HG03575 (cell line): Measurements from ENCODE around the gene SFXN1.
"Not testable (repeated sequence)": the region's sequence is repeated elsewhere in the genome, so short reads cannot be mapped to it uniquely, and the experiment has no call there.

Experiments used
- ATAC-seq: cut with Tn5 transposase; IDR thresholded peaks from one replicate; pipeline ENCODE4 v1.9.1; 2021; ENCODE audit not compliant: unreplicated experiment, insufficient number of reproducible peaks, low FRiP score; ENCODE audit errors: extremely low read depth

Gene SFXN1

DNA sequence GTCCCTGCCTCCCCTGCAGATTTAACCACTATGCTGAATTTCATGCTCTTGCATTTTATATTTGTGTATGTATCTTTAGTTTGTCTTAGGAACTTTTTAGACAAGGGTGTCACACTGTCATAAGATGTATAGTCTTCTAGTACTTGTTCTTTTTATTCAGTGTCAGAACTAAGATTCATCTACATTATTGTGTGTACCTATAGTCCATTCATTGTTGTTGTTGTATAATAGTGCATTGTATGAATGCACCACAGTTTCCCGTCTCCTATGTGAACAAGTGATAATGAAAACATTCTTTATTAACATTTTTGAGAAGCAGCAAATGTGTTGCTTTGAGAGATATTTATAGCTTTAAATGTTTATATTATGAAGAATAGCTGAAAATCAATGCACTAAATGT, 45.9 kb downstream of the SFXN1 start:
- ATAC-seq: no peak

DNA sequence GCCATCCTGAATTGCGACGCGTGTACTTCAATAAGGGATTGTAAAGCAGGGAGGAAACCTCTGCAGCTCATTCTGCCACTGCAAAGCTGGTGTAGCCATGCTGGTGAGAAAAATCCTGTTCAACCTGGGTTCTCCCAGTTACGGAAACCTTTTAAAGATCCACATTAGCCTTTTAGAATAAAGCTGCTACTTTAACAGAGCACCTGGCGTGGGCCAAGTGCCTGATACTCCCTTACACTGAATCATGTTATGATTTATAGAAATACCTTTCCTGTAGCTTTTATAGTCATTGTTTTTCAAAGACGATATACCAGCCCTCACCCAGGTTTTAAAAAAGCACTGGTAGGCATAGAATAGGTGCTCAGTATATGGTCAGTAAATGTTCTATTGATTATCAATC, 48.3 kb downstream of the SFXN1 start:
- ATAC-seq: no peak

DNA sequence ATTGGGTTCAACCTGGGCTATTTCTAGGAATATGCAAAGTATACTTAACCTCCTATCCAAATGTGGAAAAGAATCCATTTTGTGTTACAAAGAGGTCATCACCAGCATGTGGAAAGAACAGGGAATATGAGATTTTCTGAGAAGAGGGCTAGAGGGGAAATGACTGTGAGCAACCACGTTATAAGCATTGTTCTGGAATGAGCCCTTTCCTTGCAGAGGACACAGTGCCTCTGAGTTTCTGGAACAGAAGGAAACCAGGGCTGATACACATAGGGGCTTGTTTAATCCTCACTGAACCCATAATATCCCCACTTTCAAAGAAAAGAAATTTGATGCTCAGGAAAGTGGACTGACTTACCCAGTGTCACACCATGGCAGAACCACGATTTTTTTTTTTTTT, 53.0 kb downstream of the SFXN1 start:
- no peak for ATAC-seq

DNA sequence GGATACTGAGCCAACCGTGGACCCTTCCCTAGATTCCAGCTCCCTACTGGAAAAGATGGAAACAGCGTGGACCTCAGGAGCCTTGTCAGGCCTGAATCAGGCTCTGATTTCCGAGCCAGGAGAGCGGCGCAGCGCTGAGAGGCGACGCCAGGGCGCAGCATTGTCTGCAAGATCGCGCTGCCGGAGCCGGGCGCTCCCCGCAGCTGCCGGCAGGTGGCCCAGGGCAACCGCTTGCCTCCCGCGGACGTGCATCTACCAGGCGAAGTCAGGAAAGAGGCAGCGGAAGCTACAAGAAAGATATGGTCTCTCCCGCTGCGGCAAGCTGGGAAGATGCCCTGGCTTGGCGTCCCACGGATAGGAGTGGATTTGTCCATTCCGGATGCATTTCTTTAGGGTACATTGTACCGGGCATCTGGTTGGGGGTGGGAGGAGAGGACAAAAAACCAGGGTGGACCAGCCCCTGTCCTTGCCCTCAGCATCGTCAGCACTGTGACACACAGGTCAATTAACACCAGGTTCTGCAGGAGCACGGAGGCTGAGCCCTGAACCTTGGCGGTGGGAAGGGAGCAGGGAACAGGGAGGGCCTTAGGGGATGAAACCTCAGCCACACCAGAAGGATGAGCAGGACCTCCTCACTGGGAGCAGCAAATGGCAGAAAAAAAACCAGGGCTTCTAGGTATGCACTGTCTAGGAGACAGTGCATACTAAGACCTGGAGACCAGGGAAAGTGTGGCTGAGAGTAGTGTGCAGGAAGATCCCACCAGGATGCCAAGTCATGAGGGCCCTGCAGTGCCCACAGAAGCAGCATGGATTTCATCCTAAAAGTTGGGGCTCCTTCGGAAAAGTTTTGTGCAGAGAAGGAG, 55.9 kb downstream of the SFXN1 start:
- peak; percentile 71 for ATAC-seq

DNA sequence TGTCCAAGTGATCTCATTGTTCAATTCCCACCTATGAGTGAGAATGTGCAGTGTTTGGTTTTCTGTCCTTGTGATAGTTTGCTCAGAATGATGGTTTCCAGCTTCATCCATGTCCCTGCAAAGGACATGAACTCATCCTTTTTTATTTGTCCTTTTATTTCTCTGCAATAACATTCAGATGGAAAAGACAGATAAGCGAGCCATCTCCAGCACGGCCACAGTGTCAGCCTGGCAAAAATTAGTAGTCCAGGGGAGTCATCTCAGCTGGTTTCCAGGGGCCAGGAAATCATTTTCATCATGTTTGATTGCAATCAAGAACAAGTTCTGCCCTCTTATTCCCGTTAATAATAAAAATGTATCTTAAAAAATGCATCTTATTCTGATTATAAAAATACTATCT, 57.0 kb downstream of the SFXN1 start:
- ATAC-seq: not testable (repeated sequence)

DNA sequence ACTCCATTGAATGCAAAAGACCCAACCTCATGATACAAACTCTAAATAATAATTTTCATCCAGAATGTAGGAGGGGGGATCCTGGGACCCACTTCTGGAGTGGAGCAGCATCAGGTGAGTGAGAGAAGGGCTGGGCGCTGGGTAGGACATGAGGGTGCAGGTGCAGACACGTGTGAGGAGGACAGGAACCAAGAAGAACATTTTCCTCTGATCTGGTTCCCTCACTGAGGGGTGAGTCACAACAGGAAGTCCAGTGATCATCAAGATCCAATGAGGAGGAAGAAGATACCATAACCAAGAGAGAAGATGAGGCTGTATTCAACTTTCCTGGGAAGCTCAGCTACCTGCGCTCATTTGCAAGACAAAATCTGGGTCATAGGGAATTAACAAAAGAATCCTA, 57.4 kb downstream of the SFXN1 start:
- ATAC-seq: no peak

DNA sequence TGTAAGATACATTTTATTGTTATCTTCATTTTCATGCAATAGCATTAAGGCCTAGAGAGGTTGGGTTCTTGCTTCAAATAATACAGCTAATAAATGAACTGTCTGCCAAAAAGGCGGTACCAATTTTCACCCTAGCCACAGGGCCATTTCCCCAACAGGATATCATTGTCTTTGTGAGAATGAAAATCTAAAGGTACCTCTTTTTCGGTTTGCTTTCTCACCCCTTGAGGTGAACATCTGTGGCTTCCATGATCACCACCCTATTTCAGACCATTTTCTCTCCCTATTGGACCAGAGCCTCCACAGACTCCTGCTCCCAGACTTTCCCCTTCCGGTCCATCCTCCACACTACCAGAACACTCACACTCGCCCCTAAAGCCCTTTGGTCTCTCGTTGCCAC, 60.2 kb downstream of the SFXN1 start:
- no peak for ATAC-seq

DNA sequence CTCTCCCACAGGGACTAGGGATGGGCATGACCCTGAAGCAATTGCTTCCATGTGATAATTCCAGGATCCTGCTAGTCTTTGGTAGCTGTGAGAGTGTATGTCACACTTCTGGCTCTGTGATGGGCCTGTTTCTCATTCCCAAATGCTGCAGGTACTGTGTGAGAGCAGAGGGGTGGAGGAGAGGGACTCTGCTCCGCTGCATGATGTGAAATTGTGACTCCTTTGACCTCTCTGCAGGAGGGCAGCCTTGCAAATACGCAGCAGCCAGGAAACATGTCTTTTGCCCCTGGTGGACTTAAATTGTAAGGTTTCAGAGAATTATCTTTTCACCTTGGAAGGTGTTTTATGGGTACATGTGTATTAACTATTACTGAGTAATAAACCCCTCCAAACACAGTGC, 61.6 kb downstream of the SFXN1 start:
- ATAC-seq: no peak

DNA sequence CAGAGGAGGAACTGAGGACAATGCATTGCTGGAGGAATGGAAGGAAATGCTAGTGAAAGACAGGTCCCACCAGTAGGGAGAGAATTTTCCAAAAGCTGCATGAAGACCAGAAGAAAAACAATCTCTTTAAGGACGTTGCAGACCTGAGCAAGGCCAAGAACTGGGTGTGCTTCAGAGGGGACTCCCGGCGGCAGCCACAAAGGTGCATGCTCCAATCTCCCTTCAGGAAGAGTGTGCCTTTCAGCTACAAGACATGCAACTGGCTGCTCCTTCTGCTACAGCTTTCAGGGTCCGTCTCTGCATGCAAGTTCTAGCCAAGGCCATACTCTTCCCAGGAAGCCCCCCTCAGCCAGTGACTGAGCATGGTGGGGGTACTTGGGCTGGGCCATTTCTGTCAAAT, 62.9 kb downstream of the SFXN1 start:
- ATAC-seq: no peak

DNA sequence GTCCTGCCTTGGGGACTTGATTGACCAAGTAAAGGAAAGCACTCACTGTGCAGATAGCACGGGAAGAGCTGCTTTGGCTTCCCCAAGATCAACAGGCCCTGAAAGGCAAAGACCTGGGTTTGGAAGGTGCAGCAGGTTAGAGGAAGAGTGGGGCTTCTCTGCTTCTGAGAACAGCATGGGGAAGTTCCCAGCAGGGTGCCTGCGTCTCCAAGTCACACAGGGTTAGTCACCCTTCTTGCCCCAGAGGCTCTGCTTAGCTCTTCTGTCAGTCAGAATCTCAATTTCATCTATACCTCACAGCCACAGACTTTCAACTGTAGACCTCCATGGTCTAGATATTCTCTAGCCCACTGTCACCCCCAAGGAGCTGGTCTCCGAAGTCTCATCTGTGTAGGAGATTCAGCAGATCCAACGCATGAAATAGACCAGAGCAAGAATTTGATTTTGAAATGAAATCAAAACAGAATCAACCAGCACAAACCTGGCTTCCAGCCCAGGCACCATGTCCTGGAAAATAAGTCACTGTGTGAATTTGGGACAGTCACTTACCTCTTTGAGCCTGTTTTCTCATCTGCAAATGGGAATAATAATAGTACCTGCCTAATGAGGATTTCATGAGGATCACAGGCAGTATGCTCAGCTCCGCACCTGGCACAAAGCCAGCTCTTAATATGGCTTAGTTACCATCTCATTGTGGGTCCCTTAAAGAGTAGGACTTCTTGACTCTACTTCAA, 64.0 kb downstream of the SFXN1 start:
- ATAC-seq: no peak

DNA sequence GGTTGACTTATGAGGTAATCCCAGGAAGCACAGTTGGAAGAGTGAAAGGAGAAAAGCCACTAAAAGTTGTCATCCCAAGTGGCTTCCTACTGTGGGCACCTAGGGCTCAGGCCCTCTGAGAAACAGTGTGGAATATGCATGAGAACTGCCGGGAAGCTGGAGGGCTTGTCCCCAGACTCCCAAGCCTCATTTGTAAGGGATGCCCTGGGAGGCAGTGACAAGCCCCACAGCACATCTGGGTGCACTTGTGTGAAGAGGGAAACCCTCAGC, 64.5 kb downstream of the SFXN1 start:
- no peak for ATAC-seq

DNA sequence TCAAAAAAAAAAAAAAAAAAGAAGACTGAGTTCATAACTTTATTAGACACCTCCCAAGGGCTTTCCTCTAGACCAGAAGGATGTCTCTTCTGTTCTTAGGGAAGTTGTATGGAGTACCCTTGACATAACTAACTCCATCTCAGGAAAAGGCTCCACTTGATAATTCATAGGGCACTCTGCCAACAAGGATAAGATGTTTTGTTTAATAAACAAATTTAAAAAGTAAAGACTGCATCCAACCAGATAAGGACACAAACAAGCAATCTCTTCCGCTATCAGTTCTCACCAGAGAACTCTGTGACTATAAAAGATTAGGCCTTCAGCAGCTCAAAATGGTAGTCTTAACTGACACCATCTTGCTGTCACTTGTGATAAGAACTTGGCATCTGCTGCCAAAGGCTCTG, 65.8 kb downstream of the SFXN1 start:
- no peak for ATAC-seq

DNA sequence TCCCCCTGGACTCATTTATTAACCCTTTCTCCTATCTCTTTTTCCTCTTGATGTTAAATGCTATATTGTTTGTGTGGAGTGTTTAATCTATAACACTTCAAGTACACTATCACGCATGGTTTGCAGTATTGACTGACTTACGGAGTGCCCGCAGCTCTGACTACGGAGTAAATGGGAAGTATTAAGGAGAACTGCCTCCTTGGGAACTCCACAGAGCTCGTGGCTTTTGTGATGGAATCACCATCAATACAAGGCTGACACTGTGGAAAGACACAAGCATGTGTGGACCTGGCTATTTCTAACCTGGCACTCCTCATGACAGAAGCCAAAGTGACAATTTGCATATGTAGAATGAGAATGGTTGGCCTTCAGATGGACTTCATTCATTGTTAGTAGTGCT, 66.2 kb downstream of the SFXN1 start:
- no peak for ATAC-seq

DNA sequence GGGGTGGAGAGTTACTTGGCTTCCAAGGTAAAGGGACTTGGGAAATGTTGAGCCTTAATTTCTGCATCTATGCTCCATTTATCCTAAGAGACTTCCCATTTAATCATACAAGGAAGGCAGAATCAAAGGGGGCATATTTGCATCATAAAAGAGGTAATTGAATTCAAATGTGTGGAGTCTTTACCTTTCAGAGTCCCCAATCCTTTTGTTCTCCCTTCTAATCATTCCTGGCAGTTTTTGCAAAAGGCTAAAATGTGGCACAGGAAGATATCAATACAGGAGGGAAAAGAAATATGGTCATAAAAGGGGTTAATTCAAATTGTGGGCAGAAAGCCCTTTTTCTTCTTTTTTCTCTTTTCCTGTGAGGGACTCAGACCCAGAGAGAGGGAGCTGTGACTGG, 69.5 kb downstream of the SFXN1 start:
- no peak for ATAC-seq

DNA sequence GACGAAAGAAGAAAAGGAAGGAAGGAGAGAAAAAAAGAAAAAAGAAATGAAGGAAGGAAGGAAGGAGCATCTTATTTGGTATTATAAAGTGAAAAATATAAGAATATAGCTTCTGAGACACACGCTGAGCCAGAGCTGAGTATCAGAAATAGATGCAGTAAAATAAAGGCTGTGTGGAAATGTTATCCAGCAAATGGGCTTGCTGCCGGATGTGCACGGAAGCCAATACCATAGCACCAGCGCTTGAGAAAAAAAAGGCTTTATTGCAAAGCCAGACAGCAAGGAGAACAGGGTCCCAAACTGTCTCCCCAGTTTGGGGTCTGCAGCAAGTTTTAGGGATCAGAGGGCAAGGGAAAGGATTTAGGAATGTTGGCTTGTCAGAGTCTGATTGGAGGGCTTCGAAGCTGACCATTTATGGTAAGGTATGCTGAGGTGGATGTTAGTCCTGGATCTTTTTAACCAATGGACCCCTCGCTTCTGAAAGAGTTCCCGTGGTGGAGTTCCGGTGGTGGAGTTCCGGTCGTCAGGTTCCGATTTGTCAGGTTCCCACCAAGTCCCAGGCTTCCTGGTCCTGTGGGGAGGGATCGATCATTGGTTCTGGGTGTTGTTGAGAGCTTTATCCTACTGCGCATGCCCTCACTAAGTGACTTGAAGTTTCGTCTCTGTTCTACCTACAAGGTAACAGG, 70.4 kb downstream of the SFXN1 start:
- ATAC-seq: no peak

DNA sequence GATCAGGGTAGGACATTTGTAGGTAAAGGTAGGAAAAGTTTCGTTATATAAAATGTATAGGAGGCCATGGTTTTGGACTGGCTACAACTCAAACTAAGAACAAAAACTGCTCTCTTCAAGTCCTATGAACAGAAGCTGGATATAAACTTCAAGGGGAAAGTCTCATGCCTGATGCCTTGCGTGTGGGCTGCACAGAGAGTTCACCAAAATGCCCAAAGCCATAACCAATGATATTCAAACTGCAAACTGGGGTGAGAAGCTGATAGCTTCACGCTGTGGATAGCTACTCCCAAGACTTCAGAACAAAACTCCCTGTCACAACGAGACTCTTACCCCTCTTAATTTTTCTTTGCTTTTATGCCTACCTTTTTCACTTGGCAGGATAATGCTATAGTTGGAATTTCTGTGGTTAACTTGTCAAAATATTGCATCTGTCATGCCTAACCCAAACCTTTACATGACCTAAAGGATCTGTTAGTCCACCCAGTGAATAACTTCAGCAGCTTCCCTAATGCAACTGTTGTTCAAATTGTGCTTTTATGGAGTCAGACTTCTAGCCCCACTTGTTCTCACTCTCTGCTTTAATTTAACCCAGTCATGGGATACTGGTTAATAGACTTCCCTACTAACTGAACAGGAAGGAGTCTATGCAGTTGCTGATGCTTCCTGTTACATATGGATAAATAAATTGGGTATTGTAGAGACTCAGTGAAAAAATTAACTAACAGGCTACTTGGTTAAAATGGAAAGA, 71.9 kb downstream of the SFXN1 start:
- ATAC-seq: no peak

DNA sequence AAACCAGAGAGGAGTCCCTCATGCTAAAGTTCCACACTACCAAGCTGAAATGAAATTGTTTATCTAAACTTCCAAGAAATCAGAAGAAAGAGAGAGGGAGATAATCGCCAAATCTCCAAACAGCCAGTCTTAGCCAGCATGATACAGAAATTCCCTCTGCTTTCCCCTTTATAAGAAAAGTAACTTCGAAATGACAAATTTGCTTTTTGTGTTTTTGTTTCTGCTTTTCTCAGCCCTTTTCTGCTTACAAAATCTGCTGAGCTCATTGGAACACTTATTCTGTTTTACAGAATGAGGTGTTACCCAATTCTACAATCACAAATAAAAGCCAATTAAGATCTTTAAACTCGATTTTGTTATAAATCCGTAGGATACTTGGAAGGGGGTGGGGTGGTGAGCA, 72.9 kb downstream of the SFXN1 start:
- ATAC-seq: no peak

DNA sequence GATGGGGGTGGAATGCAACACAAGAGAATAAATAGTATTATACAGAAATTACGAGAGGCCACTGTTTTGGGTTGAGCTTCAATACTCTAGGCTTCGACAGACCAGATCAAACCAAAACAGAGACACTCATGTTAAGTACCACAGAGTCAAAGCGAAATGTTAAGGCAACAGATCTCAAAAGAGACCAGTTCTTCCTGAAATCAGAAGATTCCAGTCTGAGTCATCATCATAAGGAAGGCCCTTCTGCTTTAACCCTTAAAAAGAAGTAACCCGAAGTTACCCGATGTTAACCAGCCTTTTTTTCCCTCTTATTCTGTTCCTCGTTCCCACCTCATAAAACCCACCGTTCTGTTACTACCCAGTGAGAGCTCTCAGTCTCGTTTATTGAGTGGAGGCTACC, 75.9 kb downstream of the SFXN1 start:
- no peak for ATAC-seq

DNA sequence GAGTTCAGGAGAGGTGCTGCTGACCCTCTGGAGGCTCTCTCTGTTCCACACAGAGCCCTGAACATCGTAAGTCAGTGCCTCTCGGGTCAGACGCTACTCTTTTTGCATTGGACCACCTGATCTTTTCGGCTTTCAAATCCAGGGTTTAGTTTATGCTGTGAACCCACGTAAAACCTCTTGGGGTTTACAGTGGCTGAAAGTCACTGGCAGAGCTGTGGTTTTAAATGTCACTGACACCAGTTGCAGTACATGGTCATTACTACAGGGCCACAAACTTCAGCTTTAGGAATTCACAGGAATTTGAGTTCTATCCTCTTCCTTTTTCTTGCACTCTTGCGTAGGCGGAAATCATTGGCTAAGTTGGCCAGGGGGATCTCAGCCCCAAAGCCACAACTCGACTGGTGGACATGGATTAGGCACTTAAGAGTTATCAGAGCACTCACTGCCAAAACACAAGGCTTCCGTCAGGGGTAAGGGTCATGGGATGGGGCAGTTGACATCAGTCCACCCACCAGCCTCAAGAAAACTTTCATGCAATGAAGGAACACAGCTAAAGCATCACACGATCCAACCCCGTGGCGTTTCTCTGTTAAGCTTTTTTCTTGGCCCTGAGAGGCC, 76.9 kb downstream of the SFXN1 start:
- no peak for ATAC-seq
